Measurements from ENCODE around the gene CAPN6.

The CAPN6 gene, protein sequence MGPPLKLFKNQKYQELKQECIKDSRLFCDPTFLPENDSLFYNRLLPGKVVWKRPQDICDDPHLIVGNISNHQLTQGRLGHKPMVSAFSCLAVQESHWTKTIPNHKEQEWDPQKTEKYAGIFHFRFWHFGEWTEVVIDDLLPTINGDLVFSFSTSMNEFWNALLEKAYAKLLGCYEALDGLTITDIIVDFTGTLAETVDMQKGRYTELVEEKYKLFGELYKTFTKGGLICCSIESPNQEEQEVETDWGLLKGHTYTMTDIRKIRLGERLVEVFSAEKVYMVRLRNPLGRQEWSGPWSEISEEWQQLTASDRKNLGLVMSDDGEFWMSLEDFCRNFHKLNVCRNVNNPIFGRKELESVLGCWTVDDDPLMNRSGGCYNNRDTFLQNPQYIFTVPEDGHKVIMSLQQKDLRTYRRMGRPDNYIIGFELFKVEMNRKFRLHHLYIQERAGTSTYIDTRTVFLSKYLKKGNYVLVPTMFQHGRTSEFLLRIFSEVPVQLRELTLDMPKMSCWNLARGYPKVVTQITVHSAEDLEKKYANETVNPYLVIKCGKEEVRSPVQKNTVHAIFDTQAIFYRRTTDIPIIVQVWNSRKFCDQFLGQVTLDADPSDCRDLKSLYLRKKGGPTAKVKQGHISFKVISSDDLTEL

DNA sequence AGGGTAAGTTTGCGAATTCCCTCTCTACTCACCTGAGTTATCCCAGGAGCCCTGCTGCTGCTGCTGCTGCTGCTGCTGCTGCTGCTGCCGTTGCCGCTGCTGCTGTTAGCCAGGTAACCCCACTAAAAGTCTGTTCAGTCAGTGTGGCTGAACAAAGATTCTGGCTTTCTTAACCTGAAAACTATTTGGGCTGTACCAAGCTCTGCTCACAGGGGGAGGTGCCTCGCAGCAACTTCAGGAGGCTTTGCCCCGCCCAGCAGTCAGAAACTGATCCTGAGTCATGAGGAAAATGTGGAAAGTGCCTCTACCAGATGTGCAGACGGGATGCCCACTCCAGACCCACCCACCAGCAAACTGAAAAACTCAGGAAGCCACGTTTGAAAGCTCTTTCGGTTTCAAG is at the start of gene CAPN6:
CAPN6 (minus strand) TSS at position 145 of the 400 bp plus-strand sequence. CDS start 6,547 bp downstream, outside the sequence.
- FAIRE-seq: no peak

DNA sequence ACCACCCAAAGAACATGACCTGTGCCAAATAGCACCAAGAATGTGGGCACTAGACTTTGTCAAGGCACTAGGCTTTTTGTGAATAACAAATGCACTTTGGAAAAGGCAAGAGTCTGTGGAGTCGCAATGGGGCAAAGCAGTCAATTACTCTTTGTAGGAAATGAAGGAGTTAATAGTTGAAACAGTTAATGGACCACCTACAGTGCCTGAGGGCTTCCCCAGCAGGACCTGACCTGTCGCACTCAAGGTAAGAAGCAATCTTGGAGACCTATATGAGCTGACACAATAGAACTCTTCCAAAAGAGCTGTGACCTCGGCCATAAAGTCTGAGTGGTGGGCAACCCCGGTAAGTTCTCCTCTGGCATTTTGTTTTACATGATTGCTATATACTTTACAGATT is 49.2 kb upstream of the CAPN6 start:
- FAIRE-seq: no peak

DNA sequence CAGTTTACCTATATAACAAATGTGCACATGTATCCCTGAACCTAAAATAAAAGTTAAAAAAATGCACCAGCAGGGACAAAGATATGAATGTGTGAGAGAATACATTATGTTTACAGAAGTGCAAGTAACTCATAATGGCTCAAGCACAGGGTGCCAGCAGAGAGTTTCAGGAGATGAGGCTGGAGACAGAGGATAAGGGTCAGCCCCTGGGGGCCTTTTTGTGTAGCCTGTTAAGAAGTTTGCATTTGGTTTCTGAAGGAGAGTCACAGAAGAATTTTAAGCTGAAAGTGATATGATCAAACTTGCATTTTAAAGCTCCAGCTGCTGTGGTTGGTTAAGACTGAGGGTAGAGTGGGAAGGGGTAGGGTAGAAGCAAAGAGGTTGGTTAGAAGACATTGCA is 48.6 kb upstream of the CAPN6 start:
- FAIRE-seq: no peak

DNA sequence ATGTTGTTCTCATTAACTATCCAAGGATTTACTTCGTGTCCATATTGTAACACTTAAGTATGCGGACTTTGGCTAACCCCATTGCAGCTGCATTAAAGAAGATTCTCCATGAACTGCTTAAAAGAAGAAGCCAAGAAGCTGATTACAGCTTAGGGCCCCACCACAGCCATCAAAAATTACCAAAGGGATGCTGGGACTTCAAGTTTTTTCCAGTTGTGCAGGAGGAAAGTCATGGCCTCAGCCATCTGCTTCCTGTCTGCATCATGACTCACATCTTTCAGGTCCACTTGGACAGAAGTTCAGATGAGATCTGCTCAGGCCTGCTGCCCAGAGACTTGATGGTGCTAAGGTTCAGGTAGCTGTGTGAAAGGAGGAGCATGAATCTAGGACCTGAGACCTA is 38.8 kb upstream of the CAPN6 start:
- no peak for FAIRE-seq

DNA sequence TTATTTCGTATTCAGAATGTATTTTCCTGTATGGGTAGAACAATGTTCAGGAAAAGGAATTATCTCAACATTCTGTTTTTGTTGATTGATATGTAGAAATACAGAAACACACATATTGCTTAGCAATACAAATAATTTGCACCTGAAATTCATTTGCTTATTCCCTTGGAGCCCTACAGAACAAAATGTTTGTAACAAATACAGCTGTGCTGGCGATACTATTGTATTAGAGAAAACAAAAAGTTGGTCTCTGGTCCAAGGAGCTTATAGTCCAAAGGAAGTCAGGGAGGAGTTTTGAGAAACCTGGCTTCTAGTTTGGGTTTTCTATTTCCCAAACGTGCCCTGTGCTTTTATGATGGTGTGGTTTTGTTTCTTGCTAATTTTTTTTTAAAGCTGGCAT is 37.8 kb upstream of the CAPN6 start:
- FAIRE-seq: no peak

DNA sequence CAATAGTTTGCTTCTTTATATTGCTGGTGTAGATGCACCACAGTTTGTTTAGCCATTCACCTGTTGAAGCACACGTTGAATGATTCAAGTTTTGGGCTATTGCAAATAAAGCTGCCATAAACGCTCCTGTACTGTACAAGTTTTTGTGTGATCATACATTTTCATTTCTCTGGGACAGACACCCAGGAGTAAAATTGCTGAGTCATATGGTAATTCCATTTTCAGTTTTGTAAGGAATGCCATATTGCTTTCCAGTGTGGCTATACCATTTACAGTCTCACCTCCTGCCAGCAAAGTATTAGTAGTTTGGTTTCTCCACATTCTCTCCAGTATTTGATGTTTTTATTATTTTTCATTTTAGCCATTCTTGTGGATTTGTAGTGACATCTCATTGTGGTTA is 32.0 kb upstream of the CAPN6 start:
- FAIRE-seq: no peak

DNA sequence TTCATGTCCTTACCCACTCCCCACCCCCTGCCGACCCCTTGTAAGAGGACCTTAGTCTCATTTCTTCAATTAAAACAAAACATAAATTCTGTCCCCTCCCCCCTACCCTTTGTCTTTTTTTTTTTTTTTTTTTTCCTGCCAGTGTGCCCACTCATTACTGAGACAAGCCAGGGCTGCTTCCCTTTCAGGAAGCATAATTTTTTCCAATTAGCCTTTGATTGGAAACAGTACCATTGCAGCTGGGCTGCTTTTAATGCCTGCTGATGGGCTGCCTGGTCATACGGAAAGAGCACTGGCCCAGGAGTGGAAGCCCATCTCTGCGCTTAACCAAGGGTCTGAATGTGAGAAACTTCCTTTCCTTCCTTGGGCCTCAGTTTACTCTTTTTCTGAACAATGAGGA is 18.6 kb upstream of the CAPN6 start:
- FAIRE-seq: no peak

DNA sequence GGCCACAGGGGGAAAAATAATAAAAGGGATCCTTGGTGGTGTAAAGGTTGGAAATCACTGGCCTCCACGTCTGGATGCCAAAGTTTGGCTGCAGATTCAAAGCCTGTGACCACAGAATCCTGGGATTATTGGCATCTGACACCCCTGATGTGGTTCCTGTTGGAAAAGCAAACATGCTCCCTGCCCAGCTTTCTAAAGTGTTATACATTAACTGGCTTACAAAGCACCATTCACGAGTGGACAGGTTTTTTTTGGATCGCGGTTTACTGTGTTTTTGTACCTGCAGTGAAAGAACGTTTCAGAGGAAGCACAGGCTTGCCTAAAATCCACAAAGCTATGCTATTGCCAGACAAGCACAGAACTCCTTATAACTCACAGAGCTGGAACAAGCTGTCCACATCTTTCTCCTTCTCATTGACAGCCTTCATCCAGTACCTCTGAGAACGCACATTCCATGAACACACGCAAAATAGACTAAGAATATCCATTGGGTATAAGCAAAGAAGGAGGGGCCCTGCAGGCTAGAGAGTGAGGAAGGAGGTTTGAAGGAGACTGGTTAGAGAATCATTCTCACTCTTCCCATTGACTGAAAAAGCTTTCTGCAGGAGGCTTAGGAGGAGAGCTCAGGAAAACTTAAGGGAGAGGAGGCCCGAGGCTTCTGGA is 14.5 kb upstream of the CAPN6 start:
- no peak for FAIRE-seq

DNA sequence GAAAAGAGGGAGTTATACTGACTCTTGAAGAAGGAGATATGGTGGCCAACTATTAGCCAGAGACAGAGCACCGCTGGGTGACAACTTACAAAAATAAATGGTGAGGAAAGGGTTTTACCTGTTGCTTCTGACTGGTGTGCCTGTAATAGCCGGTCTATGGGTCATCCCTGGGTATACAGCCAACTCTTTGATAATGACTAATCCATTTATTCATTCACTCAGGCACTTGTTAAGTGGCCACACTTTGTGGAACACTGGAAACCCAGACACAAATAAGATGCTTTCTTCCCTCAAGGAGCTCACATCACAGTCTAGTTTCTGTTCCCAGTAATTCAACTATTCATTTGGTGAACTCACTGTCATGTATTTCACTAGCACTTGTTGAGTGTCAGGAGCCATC is 13.2 kb upstream of the CAPN6 start:
- no peak for FAIRE-seq

DNA sequence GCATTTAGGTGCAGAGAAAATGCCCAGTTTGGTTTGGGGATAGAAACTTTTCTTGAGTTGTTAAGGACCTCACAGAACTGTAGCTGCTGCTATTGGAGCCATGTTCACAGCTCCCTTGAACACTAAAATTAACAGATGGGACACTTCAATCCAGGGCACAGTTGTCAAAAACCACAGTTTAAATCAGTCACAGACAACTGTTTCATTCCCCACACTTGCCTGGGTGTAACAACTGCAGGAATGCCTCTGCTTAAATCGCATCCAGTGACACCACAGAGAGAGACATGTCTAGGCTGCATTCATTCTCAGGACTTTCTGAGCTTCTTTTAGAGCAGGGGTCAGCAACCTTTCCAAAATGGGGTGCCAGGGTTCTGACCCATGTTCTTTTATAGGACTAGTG is 12.7 kb upstream of the CAPN6 start:
- no peak for FAIRE-seq

DNA sequence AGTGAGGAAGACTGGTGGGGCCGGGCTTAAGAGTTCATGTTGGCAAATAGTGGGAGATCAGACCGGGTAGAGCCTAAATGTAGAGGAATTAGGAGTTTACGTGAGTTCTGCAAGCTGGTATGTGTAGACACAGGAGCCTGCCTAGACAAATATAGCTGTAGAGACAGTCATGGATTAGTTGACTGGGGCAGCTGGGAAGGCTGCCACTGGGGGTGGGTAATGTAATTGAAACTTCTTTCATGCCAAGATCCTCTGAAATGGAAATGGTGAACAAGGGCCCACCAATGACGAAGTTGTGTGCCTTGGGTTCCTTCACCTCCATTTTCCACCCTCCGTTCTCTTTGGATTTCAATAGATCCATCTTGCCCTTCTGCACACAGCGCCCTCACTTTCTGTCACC is 11.9 kb upstream of the CAPN6 start:
- FAIRE-seq: no peak

DNA sequence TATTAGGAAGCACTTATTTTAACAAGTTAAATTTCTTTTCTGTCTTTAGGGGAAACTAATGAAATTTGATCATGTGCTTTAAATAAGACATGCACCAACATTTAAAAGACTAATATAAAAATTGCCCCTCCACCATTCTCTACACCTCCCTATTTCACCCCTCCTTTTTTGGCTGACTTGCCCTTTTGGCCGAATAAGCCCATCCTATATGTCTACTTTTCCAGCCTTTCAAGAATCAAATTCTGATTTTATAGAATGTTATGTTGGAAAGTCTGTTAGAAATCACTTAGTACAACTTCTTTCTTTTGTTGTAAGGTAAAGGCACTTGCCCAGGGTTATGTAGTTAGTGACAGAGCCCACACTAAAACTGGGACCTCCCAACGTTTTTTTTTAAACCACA is 1.8 kb downstream of the CAPN6 start:
- no peak for FAIRE-seq

DNA sequence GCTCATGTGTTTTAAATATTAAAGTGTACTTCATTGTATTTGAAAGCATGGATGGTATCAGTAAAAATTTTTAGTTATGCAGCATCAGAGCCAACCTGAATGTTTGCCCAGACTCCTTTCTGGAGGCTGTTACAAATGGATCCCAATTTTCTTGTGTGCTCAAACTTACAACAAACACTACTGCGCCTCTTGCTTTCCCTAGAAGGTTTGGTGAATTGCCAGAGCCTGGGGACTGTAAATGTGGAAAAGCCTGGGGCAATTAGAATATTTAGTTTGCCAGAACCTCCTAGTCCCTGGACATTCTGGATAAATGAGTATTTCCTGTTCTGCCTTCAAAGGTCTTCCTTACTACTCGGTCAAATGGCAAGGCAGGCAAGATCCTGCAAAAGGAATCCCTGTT is 4.8 kb downstream of the CAPN6 start:
- no peak for FAIRE-seq

DNA sequence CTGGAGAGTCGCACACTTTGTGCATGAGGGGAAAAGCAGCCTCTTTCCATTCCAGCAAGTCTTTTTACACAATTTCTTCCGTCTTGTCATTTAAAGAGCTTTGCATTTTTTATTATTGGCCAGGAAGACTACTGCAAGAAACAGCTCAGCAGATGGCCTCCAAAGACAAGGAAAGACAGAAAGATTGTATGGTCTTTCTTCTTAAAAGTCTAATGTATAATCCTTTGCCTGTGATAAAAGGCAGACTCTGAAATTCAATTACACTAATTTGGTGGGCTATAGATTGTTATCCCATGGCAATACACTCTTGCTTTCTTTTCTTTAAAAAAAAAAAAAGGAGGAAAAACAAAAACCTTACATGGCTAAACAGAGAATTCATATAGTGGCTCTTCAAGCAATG is 5.9 kb downstream of the CAPN6 start:
- FAIRE-seq: no peak

DNA sequence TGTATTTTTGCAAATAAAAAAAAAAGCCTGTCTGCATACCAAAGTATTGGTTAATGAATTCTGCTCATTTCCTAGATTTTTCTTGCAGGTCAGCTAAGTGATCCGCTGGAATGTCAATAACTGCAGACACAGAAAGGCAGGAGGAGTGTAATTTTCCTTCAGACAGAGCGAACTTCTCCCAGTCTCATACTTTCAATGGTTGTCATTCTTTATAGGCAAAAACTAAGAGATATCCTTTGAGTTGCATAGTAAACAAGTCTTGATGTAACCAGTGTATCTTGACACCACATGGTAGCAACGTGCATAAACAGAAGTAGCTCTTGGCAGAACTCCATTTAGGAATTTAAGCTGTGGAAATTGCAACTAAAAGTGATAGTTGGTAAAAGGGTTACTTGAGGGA is 8.2 kb downstream of the CAPN6 start:
- FAIRE-seq: no peak

DNA sequence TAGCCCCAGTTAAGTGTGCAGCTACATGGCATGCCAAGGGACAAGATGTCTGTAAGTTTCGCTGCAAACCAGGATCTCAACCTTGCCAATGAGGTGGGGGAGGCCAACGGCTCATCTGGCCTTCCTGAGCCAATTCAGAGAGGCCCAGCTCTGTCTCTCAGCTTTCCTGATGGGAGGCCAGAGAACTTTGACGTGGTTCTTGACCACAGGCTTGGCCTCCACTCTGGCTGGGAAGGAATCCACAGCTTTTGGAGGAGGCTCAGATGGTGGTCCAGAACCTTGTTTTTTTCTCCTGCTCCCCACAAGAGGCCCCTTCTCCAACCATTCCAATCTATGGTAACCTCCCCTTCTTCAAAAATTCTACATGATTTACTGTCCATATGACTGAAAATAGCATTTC is 9.8 kb downstream of the CAPN6 start:
- FAIRE-seq: no peak

DNA sequence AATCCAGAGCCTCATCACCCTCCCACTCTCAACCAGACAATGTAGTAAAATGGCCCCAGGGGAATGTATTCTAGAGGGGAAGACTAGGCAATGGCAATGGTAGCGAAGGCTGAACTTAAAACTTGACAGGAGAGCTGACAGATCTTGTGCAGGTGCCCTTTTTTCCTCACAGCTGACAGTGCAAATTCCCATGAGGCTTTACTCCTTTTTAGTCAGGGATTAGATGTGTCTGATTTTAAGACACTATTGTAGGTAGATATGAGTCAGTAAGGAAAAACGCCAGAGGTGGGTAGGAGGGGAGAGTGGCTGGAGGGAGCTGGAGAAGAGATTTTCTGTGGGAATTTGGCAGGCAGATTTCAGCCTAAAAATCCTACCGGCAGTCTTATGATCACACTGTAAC is 10.7 kb downstream of the CAPN6 start:
- FAIRE-seq: no peak

DNA sequence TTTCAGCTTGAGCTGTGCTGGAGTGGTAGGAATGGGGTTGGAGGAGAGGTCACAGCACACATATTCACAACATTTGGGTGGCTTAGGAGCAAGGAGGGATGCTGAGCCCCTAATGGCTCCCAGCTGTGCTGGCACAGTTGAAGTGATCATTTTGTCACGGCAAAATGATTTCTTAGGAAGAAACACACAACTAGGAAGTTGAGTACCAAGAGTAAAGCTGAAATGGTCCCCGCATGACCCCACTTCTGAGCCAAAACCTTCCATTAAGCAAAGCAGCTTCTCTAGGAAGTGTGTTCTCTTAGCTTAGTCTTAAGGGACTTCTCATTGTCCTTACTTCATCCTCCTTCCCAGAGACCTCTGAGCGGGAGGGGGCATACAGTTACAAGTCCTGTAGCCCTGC is 12.6 kb downstream of the CAPN6 start:
- no peak for FAIRE-seq

DNA sequence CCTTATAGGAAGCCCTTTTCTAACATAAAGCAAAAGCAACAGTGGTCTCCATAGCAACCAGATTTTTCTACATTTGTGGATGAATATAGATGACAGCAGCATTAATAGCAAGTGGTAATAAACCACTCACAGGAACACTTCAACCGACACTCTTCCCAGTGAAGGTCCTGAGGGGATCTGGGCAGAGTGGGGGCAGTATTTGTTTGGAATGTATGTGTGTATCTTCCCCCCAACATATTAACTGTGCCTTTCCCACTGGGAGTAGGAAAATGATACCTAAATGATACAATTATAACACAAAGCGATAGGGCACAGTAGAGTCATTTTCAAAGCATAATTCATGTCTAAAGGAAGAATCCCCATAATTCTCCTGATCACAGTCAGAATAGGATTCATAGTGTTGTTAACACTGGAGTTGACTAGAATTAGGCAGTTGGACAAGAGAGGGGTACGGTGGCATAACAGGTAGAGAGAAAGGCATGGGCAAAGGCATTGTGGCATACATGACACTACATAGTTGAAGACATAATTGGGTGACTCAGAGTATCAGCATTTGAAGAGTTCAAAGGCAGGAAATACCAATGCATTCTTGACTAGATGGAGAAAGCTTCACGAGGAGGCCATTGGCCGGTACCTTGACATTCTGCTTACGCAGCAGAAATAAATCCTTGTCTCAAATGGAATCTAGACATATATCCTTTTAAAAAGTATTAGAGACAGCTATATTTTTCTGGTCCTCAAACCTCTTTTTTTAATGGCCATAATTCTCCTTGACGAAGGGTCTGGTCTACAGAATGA is 15.2 kb downstream of the CAPN6 start:
- no peak for FAIRE-seq

DNA sequence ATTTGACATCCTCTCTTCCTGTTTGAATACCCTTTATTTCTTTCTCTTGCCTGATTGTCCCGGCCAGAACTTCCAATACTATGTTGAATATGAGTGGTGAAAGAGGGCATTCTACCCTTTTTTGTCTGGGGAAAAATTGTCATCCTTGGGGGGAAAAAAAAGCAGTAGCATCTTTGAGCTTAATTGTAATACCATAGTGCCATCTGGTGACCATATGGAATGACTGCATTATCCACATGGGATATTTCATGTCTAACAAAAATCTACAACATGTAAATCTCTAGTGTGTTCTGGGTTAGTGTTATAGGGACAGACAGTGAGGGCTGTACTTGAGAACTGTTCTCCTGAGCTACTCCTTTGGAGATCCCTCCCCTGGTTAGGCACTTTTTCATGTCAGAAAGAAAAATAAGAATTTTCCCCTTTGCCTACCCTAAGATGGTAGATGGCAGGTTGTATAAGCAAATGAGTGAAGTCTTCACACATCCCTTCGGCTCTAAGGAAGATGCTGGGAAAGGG is 26.0 kb downstream of the CAPN6 start:
- FAIRE-seq: no peak

DNA sequence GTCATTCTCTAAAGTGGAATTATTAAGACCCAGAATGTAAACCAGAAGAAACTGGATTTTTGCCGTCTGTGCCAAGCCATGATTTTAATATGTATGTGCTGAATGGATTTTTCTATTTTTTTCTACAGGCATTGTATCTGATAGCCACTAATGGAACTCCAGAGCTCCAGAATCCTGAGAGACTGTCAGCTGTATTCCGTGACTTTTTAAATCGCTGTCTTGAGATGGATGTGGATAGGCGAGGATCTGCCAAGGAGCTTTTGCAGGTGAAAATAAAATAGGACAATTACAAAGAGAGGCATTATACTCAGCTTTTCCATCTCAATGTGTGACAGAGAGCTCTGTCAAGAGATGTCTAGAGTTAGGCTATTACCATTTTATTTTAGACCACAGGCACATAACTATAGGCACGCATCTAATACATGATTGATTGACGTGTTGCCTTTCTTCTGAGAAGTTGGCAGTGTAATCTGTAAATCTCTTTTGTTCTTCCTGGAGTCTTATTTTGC is 53.9 kb downstream of the CAPN6 start:
- no peak for FAIRE-seq

DNA sequence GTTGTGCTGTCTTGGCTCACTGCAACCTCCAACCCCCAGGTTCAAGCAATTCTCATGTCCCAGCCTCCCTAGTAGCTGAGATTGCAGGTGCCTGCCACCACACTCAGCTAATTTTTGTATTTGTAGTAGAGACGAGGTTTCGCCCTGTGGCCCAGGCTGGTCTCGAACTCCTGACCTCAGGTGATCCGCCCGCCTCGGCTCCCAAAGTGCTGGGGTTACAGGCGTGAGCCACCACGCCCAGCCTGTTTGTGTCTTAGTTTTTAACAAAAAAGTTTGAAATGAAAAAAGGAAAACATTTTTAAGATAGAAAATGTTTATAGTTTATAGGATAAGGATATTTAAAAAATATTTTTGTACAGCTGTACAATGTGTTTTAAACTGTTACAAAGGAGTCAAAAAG is 62.4 kb downstream of the CAPN6 start:
- FAIRE-seq: no peak

DNA sequence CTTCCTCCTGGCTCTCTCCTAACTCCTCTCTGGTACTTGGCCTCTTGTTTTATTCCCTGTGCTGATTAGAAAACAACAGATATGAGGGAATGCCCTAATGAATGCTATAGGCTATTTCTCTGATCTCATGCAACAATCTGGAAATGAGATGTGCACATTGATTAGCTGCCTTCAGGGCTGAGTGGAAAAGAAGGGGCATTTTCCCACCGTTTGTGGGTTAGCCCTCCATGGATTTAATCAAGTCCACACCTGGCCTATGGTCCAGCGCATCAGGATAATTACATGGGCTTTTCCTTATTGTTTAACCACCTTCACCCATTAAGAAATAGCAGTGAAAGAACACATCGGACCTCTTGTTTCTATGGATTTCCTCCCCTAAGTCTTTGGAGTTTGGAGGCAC is 70.0 kb downstream of the CAPN6 start:
- FAIRE-seq: no peak

Data from endometrium (tissue), 2 donors.